ENCODE results near the gene PLLP.

DNA sequence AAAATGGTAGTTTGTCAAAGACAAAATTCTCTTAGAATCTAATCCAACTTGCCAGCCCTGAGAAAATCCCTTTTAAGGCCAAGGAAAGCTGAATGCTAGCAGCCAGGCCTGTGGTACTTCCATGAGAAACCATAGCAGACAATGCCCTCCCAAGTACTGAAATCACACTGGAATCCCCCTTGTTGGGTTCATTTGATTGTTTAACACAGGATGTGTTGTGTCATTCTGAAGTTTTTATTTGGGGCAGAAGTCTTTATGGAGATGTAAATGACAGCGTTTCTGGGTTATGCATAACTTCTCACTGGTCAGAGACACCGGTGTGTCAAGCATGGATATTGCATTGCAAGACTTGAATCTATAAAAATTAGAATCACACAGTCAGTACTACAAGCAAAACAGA is 45.4 kb downstream of the PLLP start:
- TF ChIP-seq POLR2A (IDR thresholded peaks at IDR 0.05) (no peak), CTCF (IDR thresholded peaks at IDR 0.05) (no peak)
